Hepatocyte (in vitro differentiated cells): ENCODE results near the gene TBC1D13.

ENCODE experiments used
- CTCF ChIP-seq: fragments of 200-600 bp; sonication (generic); IDR thresholded peaks from 2 replicates; pipeline ENCODE4 v1.5.1; 2016; ENCODE audit warnings: antibody characterized with exemption, mild to moderate bottlenecking; ENCODE audit not compliant: poor library complexity
- EZH2phosphoT487 ChIP-seq: fragments of 200-600 bp; sonication (generic); IDR thresholded peaks from one replicate; pipeline ENCODE4 v1.6.1; 2018; ENCODE audit warnings: antibody characterized with exemption, mild to moderate bottlenecking, low read depth, moderate library complexity; ENCODE audit not compliant: unreplicated experiment, severe bottlenecking

- TF ChIP-seq CTCF (no peak), EZH2phosphoT487 (no peak)
Measured at GRCh38 chr9:128809831-128810230, 22.8 kb downstream of the TBC1D13 start.
